Esophagus squamous epithelium (tissue), 5 donors: ENCODE data around the gene PLEKHG2. TPM values are rescaled to one million over a fixed set of nuclear protein-coding genes. Genes with fewer than 3 reads are reported as not detected.
A peak's percentile ranks its signal among the peaks of the same experiment; 100 is the strongest.

Experiments used
- DNase-seq: peaks from one replicate; lab custom pipeline; 2025; lab: John Stamatoyannopoulos, UW
- H3K27ac ChIP-seq, 4 donors: fragments of 200-600 bp; sonication (generic); one replicate each; pipeline ENCODE4 v1.5.1; 2016 to 2019; ENCODE audit warnings: mild to moderate bottlenecking in 1 of 4
- H3K27me3 ChIP-seq, 4 donors: fragments of 200-600 bp; sonication (generic); 1 replicate in 3 of 4; 2 replicates in 1 of 4; pipeline versions ENCODE4 v1.5.1 to v1.6.0; 2017 to 2021; ENCODE audit warnings: antibody characterized with exemption in 1 of 4
- H3K36me3 ChIP-seq, 3 donors: fragments of 200-600 bp; sonication (generic); one replicate each; pipeline ENCODE4 v1.5.1; 2016 to 2019
- H3K4me1 ChIP-seq, 3 donors: fragments of 200-600 bp; sonication (generic); one replicate each; pipeline ENCODE4 v1.5.1; 2017 to 2019
- H3K4me3 ChIP-seq, 4 donors: fragments of 200-600 bp; sonication (generic); 1 replicate in 3 of 4; 2 replicates in 1 of 4; pipeline ENCODE4 v1.5.1; 2016 to 2019; ENCODE audit warnings: mild to moderate bottlenecking in 2 of 4, moderate library complexity in 1 of 4
- H3K9me3 ChIP-seq, 3 donors: fragments of 200-600 bp; sonication (generic); one replicate each; pipeline ENCODE4 v1.5.1; 2016 to 2019
- POLR2A ChIP-seq, 4 donors: fragments of 450-650 bp; IDR thresholded peaks; one replicate each; pipeline ENCODE4 v1.6.1; 2017; ENCODE audit warnings: antibody characterized with exemption in 4 of 4, mild to moderate bottlenecking in 4 of 4, moderate library complexity in 3 of 4
- WGBS, 2 donors: methylation state at CpG; one replicate each; pipeline ENCODE4 v1.1.5; 2018; 5-methylcytosine and 5-hydroxymethylcytosine counted together
- intact Hi-C: fragments of 100-400 bp; cut with DNase I; formaldehyde crosslinking; loops from one replicate; pipeline ENCODE4 v1.15.0; 2022
- total RNA-seq, 4 donors: library from RNA; depleted of rRNA; stranded (reverse); fragments of >200 nt; gene quantifications; one replicate each; pipeline ENCODE4 v1.1.0, GENCODE V29; 2016
- TF ChIP-seq, protein P1 (sequence below), 6 experiments: fragments of 450-650 bp in 4 of 6; fragments of 200-600 bp in 2 of 6; sonication (generic) in 2 of 6; IDR thresholded peaks; one replicate each; pipeline ENCODE4 v1.5.1; 2016 to 2019; ENCODE audit warnings: antibody characterized with exemption in 6 of 6, mild to moderate bottlenecking in 4 of 6, moderate library complexity in 4 of 6
- donor health status: DM: yes; HTN: yes; CAD: no.

Gene PLEKHG2
- total RNA-seq, 4 donors from 2014 or later: 4.8 to 9.3 (median 7.6) TPM

DNA sequence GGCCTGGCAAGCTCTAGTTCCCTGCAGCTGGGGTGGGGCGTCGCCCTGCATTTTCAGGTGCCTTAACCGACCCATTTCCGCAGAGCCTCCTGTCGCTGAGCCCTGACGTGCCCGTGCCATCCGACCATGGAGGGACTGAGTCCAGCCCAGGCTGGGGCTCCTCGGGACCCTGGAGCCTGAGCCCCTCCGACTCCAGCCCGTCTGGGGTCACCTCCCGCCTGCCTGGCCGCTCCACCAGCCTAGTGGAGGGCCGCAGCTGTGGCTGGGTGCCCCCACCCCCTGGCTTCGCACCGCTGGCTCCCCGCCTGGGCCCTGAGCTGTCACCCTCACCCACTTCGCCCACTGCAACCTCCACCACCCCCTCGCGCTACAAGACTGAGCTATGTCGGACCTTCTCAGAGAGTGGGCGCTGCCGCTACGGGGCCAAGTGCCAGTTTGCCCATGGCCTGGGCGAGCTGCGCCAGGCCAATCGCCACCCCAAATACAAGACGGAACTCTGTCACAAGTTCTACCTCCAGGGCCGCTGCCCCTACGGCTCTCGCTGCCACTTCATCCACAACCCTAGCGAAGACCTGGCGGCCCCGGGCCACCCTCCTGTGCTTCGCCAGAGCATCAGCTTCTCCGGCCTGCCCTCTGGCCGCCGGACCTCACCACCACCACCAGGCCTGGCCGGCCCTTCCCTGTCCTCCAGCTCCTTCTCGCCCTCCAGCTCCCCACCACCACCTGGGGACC lies 4.6 kb upstream of the PLEKHG2 start:
- peaks cover 11 to 21% (median 19%) of the 10 kb centered on the region in 3 donors for H3K36me3 ChIP-seq
- H3K4me3 ChIP-seq: peak overlapping the region; percentile 76 to 90 (median 79)
- 8 to 10% methylated on average over 11 to 12 of the region's 40 CpGs for WGBS, 2 donors
- DNase-seq: no peak
- peak in 3 of 4 donors; percentile 48 to 81 (median 52) for TF ChIP-seq POLR2A (IDR thresholded peaks at IDR 0.05)
- TF ChIP-seq, protein P1, sequence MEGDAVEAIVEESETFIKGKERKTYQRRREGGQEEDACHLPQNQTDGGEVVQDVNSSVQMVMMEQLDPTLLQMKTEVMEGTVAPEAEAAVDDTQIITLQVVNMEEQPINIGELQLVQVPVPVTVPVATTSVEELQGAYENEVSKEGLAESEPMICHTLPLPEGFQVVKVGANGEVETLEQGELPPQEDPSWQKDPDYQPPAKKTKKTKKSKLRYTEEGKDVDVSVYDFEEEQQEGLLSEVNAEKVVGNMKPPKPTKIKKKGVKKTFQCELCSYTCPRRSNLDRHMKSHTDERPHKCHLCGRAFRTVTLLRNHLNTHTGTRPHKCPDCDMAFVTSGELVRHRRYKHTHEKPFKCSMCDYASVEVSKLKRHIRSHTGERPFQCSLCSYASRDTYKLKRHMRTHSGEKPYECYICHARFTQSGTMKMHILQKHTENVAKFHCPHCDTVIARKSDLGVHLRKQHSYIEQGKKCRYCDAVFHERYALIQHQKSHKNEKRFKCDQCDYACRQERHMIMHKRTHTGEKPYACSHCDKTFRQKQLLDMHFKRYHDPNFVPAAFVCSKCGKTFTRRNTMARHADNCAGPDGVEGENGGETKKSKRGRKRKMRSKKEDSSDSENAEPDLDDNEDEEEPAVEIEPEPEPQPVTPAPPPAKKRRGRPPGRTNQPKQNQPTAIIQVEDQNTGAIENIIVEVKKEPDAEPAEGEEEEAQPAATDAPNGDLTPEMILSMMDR (IDR thresholded peaks at IDR 0.05): peak in 1 of 6 experiments; percentile 7
- intact Hi-C loops: no loop called here
- H3K4me1 ChIP-seq: peaks cover 31 to 63% (median 44%) of the 10 kb centered on the region in 3 donors
- no peaks in the 10 kb centered on the region for H3K27me3 ChIP-seq
- H3K9me3 ChIP-seq: no peaks in the 10 kb centered on the region
- peak overlapping the region; percentile 99 for H3K27ac ChIP-seq

DNA sequence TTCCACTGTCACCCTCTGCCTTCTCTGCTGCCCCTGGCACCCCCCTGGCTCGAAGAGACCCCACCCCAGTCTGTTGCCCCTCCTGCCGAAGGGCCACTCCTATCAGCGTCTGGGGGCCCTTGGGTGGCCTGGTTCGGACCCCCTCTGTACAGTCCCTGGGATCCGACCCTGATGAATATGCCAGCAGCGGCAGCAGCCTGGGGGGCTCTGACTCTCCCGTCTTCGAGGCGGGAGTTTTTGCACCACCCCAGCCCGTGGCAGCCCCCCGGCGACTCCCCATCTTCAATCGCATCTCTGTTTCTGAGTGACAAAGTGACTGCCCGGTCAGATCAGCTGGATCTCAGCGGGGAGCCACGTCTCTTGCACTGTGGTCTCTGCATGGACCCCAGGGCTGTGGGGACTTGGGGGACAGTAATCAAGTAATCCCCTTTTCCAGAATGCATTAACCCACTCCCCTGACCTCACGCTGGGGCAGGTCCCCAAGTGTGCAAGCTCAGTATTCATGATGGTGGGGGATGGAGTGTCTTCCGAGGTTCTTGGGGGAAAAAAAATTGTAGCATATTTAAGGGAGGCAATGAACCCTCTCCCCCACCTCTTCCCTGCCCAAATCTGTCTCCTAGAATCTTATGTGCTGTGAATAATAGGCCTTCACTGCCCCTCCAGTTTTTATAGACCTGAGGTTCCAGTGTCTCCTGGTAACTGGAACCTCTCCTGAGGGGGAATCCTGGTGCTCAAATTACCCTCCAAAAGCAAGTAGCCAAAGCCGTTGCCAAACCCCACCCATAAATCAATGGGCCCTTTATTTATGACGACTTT lies 3.9 kb upstream of the PLEKHG2 start:
- peak in 1 of 4 donors; percentile 46 for TF ChIP-seq POLR2A (IDR thresholded peaks at IDR 0.05)
- TF ChIP-seq, protein P1 (IDR thresholded peaks at IDR 0.05): no peak
- Histone ChIP-seq H3K27ac (peak overlapping the region; percentile 99), H3K36me3 (peaks cover 11 to 21% (median 19%) of the 10 kb centered on the region in 3 donors), H3K4me3 (peak overlapping the region; percentile 76 to 90 (median 79)), H3K9me3 (no peaks in the 10 kb centered on the region), H3K27me3 (no peaks in the 10 kb centered on the region), H3K4me1 (peaks cover 31 to 63% (median 44%) of the 10 kb centered on the region in 3 donors)
- WGBS, 2 donors: 3 to 7% methylated on average over 4 to 15 of the region's 20 CpGs
- intact Hi-C loops: no loop called here
- DNase-seq: no peak

DNA sequence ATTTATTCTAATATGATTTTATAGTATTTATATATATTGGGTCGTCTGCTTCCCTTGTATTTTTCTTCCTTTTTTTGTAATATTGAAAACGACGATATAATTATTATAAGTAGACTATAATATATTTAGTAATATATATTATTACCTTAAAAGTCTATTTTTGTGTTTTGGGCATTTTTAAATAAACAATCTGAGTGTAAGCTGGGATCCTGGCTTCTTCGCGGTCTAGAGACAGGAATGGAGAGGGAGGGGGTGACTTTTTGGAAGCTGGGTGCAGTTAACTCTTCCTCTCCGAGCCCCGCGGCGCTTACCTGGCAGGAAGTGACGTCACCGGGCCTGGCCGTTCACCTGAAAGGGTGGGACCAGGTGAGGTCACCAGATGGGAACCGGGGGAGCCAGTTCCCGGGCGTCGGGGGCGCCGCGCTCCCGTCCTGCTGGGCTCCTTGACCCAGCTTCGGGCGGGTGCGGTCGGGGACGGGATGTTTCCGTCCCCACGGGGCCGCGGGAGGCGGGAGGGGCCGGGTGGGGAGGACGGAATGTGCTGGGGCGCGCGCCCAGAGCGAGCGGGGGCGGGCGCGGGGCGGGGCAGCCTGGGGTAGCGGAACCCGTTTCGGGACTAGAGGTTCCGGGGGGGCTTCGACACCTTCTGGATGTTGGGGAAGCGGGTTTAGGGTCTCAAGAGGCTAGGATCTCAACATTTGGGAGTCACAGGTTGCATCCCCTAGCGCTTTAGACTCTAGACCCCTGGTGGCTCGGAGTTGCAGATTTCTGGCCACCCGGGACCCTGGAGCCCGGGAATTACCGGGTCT lies 3.1 kb upstream of the PLEKHG2 start:
- no peaks in the 10 kb centered on the region for H3K27me3 ChIP-seq
- peaks cover 30 to 63% (median 46%) of the 10 kb centered on the region in 3 donors for H3K4me1 ChIP-seq
- TF ChIP-seq, protein P1 (IDR thresholded peaks at IDR 0.05): peak in 1 of 6 experiments; percentile 10
- peak; percentile 8 to 88 (median 77) for TF ChIP-seq POLR2A (IDR thresholded peaks at IDR 0.05)
- intact Hi-C loops: no loop called here
- H3K27ac ChIP-seq: peak overlapping the region; percentile 99
- 1 to 2% methylated on average over 5 to 8 of the region's 52 CpGs for WGBS, 2 donors
- H3K9me3 ChIP-seq: no peaks in the 10 kb centered on the region
- DNase-seq: peak; percentile 79
- peak overlapping the region; percentile 76 to 90 (median 79) for H3K4me3 ChIP-seq
- H3K36me3 ChIP-seq: peaks cover 11 to 21% (median 19%) of the 10 kb centered on the region in 3 donors

DNA sequence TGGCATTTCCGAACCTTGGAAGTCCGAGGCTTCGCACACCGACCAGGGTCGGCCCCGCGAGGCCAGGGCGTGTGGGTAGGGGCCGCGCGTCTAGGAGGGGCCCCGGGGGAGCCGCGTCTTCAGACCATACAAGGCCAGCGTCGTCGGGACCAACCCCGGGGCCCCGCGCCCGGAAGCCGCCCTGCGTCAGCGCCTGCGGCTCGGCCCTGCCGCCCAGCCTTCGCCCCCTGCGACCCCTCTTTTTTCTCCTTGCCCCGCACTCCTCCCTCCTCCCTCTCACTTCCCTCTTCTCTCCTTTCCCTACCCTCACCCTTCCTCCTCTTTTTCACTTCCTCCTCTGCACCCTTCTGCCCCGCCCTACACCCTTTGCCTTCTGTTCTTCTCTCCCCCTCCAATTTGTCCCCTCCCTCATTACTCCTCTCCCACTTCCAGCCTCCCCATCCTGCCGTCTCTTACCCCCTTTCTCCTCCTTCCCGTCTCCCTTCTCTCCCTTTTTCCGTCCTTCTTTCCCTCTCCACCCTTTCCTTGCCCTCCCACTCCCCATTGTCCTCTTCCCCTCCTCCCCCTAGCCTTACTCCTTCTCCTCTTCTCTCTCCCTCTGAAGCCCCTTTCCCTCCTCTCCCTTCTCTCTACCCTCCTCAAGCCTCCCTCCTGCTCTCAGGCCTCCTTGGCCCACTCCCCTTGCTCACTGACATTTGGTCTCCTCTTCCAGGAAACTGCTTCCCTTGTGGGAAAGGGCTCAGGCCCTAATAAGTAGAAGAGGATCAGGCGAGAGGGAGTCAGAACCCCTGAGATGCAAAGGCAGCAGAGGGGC lies 2.2 kb upstream of the PLEKHG2 start:
- H3K36me3 ChIP-seq: peaks cover 11 to 21% (median 19%) of the 10 kb centered on the region in 3 donors
- WGBS, 2 donors: 2% methylated on average over 26 to 34 of the region's 35 CpGs
- no peaks in the 10 kb centered on the region for H3K9me3 ChIP-seq
- DNase-seq: no peak
- peak overlapping the region; percentile 76 to 90 (median 79) for H3K4me3 ChIP-seq
- H3K27me3 ChIP-seq: no peaks in the 10 kb centered on the region
- peaks cover 27 to 63% (median 38%) of the 10 kb centered on the region in 3 donors for H3K4me1 ChIP-seq
- TF ChIP-seq, protein P1 (IDR thresholded peaks at IDR 0.05): peak in 3 of 6 experiments; percentile 6 to 26 (median 18)
- TF ChIP-seq POLR2A (IDR thresholded peaks at IDR 0.05): peak in 2 of 4 donors; percentile 54 to 78
- H3K27ac ChIP-seq: peak overlapping the region; percentile 99
- intact Hi-C loops: no loop called here
